ENCODE data around the gene RHD.
"Not testable (repeated sequence)": the region's sequence is repeated elsewhere in the genome, so short reads cannot be mapped to it uniquely, and the experiment has no call there.

RHD gene

DNA sequence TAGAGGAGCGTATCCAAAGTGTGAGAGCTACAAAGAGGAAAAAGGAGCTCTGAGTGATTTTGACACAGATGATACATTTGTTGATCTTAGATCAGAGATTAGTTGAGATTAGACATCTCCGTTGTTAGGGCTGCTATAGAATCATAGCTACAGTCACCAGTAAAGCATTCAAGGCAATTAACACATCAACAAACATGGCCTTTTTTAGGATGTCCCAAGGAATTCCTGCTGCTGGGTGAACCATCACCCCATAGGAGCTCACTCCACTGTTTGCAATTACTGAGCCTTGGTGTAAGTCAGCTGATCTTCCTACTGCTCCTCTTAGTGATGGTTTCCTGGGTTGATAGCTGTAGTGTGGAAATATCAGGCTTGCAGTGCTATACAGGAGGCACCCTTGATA lies 18.4 kb upstream of the RHD start:
- no peak for DNase-seq
- intact Hi-C loops (cut with DNase I), result loop anchor here (10.0 kb wide), 1 partner anchor 81 kb away; the partner anchor contains the start of gene TMEM50A

DNA sequence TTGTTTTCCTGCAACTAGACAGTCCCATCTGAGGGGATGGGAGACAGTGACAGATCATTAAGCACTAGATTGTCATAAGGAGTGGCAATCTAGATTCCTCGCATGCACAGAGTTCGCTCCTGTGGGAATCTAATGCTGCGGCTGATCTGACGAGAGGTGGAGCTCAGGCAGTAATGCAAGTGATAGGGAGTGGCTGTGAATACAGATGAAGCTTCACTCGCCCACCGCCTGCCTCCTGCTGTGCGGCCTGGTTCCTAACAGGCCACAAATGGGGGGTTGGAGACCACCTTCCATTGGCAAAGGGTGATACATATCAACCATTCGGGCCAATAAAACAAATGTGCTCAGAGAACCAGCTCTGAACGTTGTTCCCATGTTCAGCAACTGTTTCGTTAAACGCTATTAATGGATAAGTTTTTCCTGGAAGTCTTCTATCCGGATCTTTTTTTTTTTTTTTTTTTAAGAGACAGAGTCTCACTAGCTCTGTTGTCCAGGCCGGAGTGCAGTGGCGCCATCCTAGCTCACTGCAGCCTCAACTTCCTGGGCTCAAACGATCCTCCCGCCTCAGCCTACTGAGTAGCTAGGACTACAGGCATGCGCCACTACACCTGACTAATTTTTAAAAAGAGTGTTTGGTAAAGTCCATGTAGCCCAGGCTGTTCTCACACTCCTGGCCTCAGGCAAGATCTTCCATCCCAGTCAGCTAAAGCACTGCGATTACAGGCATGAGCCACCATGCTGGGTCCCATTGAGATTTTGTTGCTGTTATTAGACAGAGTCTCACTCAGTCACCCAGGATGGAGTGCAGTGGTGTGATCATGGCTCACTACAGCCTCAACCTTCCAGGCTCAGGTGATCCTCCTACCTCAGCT lies 16.4 kb upstream of the RHD start:
- intact Hi-C loops (cut with DNase I), result loop anchor here (10.0 kb wide), 1 partner anchor 79 kb away; the partner anchor contains the start of gene TMEM50A
- peak in 28 of 42 donors; percentile 24 to 78 (median 52) for DNase-seq

DNA sequence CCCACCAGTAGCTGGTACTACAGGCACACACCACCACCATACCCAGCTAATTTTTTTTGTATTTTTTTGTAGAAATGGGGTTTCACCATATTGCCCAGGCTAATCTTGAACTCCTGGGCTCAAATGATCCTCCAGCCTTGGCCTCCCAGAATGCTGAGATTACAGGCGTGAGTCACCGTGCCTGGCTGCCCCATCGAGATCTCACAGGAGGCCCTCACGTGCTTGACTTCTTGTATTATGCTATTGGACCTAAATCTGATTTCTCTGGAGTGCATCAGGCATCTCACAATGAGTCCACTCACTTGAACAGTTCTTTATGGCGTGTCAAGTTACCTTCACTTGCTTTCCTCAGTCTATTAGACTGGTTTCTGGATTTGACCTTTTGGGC lies 15.7 kb upstream of the RHD start:
- no peak for DNase-seq
- intact Hi-C loops (cut with DNase I), result loop anchor here (10.0 kb wide), 1 partner anchor 78 kb away; the partner anchor contains the start of gene TMEM50A

DNA sequence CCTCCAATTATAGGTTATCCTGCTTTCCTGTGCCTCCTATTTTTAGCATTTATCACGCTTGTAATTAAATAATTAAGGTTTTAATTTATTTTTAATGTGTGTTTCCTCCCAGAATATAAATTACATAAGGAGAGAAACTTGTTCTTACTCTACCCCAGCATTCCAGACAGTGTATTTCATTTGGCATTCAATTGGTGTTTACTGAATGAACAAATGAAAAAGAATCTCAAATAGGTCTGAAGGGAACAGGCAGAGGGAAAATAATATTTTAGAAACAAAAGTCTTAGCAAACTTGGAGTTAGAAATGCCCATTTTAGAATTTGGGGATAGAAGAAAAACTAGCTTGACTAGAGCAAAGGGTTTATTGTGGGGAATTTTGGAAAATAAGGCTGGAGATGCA lies 15.1 kb upstream of the RHD start:
- intact Hi-C loops (cut with DNase I), result loop anchor here (10.0 kb wide), 1 partner anchor 78 kb away; the partner anchor contains the start of gene TMEM50A
- no peak for DNase-seq

DNA sequence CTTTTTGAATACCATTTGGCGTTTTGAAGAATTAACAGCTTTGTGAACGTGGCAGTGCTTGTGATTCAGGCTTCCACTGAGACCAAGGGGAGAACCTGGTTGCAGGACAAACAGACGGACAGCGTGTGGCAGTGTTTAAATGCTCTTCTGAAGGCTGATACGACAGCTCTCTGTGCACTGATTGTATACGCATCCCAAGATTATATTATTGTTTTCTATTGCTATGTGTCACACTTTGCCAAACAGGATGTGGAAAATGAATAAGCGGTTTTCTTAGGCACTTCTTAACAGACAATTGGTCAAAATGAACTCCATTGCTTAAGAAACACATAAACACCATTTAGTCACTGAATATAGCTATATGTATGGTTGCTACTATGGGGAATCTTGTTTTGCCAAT lies 12.5 kb upstream of the RHD start:
- DNase-seq, result not testable (repeated sequence)
- intact Hi-C loops (cut with DNase I), result loop anchor here (10.0 kb wide), 1 partner anchor 75 kb away; the partner anchor contains the start of gene TMEM50A

DNA sequence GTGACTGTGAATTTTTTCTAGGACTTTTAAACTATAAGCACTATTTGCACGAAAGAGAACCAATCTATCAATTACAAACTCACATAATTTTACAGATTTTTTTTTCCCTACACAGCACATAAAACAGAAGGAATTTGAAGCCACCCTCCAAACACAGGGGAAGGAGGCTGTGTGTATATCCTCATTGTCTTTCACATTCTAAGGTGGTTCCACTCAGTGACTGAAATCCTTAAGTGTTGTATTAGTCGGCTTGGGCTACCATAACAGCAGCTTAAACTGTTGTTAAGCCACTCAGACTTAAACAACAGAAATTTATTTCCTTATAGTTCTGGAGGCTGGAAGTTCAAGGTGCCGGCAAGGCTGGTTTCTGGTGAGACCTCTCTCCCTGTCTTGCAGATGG lies 12.0 kb upstream of the RHD start:
- intact Hi-C loops (cut with DNase I), result not testable (repeated sequence)

DNA sequence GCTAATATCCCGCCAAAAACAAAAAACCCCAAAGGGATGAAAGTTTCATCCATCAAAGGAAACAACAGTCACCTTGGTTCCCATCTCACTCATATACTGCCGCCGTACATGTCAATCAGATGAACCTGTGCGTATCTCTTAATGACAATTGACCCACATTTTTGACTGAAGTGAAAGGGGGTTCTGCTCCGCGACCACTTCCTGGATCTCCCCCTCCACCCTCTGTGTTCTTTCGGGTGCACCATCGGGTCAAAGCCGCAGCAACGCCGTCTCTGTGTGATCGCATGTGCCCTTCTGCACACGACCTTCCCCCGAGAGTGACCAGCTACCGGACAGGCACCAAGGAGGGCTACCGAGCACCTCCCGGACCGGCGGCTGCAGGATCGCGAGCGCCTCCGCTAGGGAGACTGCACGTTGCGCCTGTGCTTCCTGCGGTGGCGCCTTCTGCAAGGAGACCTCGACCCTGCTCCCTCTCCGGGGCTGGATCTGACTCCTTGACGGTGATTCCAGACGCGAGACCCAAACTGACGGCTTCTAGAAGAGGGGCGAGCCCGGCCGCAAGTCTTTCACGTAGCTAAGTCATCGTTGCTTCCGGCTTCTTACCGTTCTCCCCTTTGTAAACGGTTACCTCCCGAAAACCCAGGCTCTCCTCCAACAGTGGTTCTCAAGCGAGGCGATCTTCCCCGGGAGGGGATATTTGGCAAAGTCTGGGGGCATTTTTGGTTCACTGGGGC lies 5.6 kb upstream of the RHD start:
- intact Hi-C loops (cut with DNase I), result not testable (repeated sequence)
- DNase-seq, result peak in 25 of 42 donors; percentile 14 to 76 (median 58)

More for the DNA sequence above, 12.0 kb upstream of the RHD start:
- not testable (repeated sequence) for DNase-seq

DNA sequence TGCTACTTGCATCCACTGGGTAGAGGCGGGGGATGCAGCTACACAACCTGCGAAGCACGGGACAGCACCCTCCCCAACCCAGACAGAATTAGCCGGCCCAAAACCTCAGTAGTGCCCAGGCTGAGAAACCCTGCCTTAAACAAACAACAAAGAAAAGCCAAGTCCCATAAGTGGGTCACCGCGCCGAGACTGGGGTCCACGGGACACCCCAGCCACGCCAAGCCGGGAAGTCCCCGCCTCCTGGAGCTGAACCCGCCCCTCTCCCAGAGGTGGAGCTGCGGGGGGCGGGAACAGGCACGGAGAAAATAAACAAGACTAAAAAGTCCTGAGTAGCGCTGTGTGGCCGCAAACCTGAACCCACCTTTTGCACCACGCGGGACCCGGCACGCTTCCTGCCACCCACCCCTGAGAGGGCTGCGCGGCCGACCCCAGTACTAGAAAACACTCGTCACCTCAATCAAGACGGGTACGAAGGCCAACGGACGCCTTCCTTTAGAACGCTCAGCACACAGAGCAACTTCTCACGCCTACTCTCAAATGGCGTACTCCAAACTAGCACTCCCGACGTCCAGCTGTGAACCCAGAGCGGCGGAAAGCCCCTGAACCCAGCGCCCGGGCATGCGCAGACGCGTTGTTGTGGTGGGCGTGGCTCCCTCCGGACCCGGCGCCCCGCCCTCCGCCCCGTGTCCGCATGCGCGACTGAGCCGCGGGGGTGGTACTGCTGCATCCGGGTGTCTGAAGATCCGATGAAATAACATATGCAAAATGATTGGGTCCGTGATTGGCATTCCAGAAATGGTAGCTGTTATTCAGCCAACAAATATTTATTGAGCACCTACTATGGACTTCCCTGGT lies 4.8 kb upstream of the RHD start:
- intact Hi-C loops (cut with DNase I), result not testable (repeated sequence)
- DNase-seq, result peak in 35 of 42 donors; percentile 54 to 92 (median 81)

DNA sequence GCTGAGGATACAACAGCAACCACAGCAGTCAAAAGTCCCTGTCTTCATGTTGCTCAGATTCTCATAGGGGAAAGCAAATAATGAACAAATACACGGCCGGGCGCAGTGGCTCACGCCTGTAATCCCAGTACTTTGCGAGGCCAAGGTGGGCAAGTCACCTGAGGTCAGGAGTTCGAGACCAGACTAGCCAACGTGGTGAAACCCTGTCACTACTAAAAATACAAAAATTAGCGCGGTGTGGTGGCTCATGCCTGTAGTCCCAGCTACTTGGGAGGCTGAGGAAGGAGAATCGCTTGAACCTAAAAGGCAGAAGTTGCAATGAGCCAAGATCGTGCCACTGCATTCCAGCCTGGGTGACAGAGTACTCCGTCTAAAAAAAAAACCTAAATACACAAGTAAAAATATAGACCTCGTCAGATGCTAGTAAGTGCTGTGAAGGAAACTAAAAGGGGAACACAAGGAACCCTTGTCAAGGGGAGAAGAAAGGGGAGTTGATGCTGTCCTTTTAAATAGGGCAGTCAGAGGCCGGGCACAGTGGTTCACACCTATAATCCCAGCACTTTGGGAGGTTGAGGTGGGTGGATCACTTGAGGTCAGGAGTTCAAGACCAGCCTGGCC lies 4.1 kb upstream of the RHD start:
- DNase-seq; intact Hi-C loops (cut with DNase I): not testable (repeated sequence)

DNA sequence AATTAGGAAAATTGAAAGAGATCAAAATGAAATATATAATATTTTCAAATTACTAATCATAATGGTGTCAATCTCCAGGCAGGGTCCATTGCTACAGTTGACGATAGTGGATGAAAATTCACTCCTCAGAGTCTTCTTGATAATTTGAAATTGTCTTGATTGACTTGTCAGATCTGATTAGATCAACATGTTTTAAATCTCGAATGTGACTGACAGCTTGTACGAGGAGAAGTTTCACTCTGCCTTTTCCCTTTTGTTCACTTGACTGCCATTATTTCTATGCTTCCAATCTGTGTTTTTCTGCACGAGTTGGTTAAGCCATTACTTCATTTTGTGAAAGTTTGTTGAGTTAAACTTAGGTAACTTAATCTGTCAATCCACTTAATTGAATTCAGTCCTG lies 3.3 kb downstream of the RHD start:
- intact Hi-C loops (cut with DNase I); DNase-seq: not testable (repeated sequence)

DNA sequence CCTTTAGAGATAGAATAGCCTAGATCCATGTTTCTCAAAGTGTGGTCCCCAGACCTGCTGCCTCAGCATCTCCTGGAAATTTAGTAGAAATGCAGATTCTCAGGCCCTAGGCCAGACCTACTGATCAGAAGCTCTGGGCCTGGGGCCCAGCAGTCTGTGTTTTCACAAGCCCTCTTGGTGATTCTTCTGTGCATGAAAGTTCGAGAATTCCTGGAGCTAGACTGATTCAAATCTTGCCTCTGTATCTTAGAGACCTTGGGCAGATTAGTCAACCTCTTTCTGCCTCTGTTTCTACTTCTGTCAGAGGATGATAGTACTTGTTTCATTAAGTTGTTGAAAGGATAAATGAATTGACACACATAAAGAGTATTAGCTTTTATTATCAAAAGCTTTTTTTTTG lies 5.0 kb downstream of the RHD start:
- DNase-seq; intact Hi-C loops (cut with DNase I): not testable (repeated sequence)

DNA sequence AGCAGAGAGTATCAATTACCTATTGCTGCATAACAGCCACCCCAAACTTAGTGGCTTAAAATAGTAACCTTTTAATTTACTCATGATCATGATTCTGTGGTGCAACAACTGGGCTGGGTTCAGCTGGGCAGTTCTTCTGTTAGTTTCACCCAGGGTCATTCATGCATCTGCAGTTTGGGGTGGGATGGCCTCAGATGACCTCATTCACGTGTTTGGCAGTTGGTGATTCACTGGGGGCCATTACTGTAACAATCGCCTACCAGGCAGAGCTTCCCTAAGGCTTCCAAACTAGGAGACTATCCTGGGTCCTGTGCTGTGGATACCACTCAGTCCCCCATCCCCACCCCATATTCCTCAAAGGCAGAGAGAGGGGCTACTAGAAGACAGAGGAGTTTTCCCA lies 6.0 kb downstream of the RHD start:
- intact Hi-C loops (cut with DNase I); DNase-seq: not testable (repeated sequence)

DNA sequence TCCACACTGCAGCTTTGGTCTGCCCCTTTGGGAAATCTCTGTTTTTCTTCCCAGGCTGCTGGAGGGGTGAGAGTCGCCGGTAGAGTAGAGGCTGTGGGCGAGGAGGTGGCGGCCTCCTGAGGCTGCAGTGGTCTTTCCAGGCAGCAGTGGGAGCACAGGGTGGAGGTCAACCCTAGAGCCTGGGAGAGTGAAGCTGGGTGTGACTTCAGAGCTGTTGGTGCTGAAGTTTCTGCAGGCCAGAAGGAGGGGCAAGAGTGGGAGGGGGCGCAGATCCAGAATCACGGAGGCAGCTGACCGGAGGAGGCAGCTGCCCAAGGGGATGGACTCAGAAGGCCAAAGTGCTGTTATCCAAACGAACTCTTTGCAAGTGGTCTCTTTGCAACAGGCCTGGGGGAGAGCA lies 6.5 kb downstream of the RHD start:
- DNase-seq; intact Hi-C loops (cut with DNase I): not testable (repeated sequence)

DNA sequence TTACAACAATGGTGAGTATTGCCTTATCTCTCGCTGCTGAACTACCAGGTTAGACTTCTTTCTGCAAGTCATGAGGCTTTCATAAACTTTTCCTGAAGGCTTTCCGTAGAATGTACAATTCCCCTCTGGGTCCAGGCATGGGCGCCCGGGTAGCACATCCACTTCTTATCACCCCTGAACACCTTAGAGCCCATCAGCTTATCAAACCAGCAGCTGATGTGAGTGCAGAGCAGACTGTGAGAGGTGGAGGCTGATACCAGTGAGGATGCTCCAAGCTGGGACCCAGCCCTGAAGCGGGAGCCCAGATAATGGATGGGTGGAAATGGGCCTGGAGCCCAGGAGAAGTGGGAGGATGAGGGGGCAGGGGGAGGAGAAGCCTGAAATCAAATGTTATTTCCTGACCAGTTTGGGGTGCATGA lies 7.4 kb downstream of the RHD start:
- intact Hi-C loops (cut with DNase I); DNase-seq: not testable (repeated sequence)

DNA sequence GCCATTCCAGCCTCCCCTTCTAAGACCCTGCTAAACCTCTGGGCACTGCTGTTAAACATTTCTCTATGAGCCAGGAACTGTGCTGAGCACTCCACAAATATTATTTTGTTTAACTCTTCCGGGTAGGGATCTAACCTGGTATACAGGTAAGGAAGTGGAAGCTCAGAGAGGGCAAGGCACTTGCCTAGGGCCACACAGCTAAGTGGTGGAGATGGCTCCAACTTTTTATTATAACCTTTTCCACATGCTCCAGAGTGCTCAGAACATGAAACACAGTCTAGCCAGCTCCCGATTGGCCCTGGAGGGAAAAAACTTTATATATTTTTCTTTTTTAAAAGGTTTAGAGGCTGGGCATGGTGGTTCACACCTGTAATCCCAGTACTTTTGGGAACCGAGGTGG lies 13.6 kb downstream of the RHD start:
- DNase-seq; intact Hi-C loops (cut with DNase I): not testable (repeated sequence)

DNA sequence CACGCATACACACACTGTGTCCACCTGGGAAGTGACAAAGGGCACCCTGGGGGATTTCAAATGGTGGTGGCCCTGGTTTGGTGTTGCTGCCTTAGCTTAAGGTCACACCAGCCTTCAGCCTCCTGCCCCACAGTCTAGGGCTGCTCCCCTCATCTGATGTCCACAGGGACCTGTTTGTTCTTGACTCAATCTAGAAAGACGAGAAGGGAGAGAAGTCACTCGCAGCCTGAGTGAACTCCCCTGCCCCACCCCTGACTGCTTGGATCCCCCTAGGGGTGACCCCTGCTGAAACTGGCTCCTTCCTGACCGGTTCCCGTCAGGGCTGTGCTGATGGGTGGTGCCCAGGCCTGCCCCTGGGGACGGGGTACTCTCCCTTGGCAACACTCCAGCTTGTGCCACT lies 14.9 kb downstream of the RHD start:
- intact Hi-C loops (cut with DNase I), result not testable (repeated sequence)

DNA sequence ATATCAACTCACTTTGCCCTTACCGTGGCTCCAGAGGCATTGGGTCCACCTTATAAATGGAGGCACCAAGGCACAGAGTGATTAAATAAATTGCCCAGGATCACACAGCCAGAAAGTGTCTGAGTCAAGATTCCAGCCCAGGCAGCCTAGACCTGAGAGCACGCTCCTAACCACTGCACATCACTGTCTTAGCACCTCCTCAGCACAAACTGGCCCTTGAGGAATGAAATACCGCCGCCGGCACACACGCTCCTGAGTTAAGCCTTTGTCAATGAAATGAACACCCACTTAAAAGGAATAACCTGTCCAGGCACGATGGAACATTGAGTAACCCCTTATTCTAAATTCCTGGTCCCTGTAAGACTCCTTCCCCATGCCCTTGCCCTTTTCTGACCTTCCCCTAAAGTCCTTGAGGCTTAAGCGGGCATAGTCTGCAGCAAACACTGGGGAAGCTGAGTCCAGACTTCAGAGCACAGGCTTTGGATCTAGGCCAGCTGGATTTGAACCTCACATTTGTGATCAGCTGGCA lies 16.3 kb downstream of the RHD start:
- intact Hi-C loops (cut with DNase I); DNase-seq: not testable (repeated sequence)

More for the DNA sequence above, 14.9 kb downstream of the RHD start:
- DNase-seq, result not testable (repeated sequence)

DNA sequence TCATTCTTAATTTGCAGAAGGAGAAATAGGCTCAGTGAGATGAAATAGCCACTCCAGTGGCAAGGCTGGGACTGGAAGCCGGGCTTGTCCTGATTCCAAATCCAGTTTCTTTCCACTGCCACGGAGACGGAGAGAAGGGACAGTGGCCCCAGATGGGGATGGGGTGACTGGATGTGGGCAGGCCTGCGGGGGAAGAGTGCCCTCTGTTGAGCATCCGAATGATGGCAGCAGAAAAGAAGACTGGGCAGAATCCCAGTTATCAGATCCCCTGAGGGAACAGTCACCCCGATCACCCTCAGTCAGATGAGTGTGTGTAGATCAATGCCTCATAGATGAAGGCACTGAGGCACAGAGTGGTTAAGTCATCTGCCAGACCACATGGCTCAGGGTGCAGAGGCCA lies 17.7 kb downstream of the RHD start:
- peak in 17 of 42 donors; percentile 7 to 57 (median 22) for DNase-seq
- intact Hi-C loops (cut with DNase I), result not testable (repeated sequence)
